ENCODE data around the gene WFDC1.

DNA sequence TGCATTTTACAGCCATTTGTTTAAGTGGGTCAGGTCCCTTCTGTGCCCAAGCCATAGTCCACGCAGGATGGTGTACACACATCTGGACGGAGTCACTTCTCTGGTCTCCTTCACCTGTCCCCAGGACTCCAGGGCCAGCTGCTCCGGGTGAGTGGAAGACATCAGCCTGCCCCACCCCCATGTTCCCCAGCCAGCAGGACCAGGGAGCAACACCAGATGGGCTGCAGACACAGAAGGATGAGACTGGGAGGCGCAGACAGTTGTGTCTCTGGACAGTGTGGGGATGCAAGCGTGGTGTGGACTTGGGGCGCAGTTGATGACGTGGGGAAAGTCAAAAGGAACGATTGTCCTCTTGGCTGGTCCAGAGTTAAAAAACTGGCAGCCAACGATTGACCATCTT lies 24.6 kb upstream of the WFDC1 start:
- no peak for TF ChIP-seq POLR2A (IDR thresholded peaks at IDR 0.05)
- TF ChIP-seq, protein P1, sequence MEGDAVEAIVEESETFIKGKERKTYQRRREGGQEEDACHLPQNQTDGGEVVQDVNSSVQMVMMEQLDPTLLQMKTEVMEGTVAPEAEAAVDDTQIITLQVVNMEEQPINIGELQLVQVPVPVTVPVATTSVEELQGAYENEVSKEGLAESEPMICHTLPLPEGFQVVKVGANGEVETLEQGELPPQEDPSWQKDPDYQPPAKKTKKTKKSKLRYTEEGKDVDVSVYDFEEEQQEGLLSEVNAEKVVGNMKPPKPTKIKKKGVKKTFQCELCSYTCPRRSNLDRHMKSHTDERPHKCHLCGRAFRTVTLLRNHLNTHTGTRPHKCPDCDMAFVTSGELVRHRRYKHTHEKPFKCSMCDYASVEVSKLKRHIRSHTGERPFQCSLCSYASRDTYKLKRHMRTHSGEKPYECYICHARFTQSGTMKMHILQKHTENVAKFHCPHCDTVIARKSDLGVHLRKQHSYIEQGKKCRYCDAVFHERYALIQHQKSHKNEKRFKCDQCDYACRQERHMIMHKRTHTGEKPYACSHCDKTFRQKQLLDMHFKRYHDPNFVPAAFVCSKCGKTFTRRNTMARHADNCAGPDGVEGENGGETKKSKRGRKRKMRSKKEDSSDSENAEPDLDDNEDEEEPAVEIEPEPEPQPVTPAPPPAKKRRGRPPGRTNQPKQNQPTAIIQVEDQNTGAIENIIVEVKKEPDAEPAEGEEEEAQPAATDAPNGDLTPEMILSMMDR (IDR thresholded peaks at IDR 0.05) = no peak
